Fibroblast of lung (primary cell): ENCODE data around the gene ZIK1. TPM values are rescaled to one million over a fixed set of nuclear protein-coding genes. Genes with fewer than 3 reads are reported as not detected.

Experiments
- DNase-seq, 2 donors: peaks; one replicate each; pipeline versions ENCODE4 v3.0.0 to v3.0.0-alpha.2; 2010; ENCODE audit warnings: low read depth in 2 of 2
- H2AFZ ChIP-seq: 2 replicates; pipeline ENCODE4 v1.5.1; 2012; ENCODE audit warnings: low read length, control low read depth, inconsistent platforms
- H3K27ac ChIP-seq: 2 replicates; pipeline ENCODE4 v1.5.1; 2011; ENCODE audit warnings: low read length, control low read depth; ENCODE audit not compliant: insufficient read depth
- H3K27me3 ChIP-seq: 2 replicates; pipeline ENCODE4 v1.5.1; 2011; ENCODE audit warnings: mild to moderate bottlenecking, low read length; ENCODE audit not compliant: control insufficient read depth, insufficient read depth
- H3K36me3 ChIP-seq: 2 replicates; pipeline ENCODE4 v1.5.1; 2011; ENCODE audit warnings: low read length; ENCODE audit not compliant: control insufficient read depth, insufficient read depth
- H3K4me1 ChIP-seq: 2 replicates; pipeline ENCODE4 v1.5.1; 2011; ENCODE audit warnings: low read length; ENCODE audit not compliant: control insufficient read depth, insufficient read depth; ENCODE audit errors: extremely low read depth
- H3K4me2 ChIP-seq: 2 replicates; pipeline ENCODE4 v1.5.1; 2011; ENCODE audit warnings: low read length, control low read depth; ENCODE audit not compliant: insufficient read depth; ENCODE audit errors: extremely low read depth
- H3K4me3 ChIP-seq, 4 experiments: fragments of 200-600 bp in 1 of 4; sonication (generic) in 1 of 4; replicated peaks in 1 of 4; 2 replicates each; pipeline ENCODE4 v1.5.1; 2011 to 2016; ENCODE audit warnings: low read length in 4 of 4, low read depth in 3 of 4, mild to moderate bottlenecking in 3 of 4, control low read depth in 2 of 4, inconsistent platforms in 1 of 4, mixed read lengths in 1 of 4; ENCODE audit not compliant: insufficient read depth in 1 of 4; ENCODE audit errors: control extremely low read depth in 1 of 4
- H3K79me2 ChIP-seq: 2 replicates; pipeline ENCODE4 v1.5.1; 2012; ENCODE audit warnings: mild to moderate bottlenecking, low read length, inconsistent platforms; ENCODE audit not compliant: control insufficient read depth, insufficient read depth
- H3K9ac ChIP-seq: 2 replicates; pipeline ENCODE4 v1.5.1; 2011; ENCODE audit warnings: mild to moderate bottlenecking, low read length, control low read depth; ENCODE audit not compliant: insufficient read depth
- H3K9me3 ChIP-seq: 2 replicates; pipeline ENCODE4 v1.5.1; 2012; ENCODE audit warnings: low read depth, low read length; ENCODE audit not compliant: control insufficient read depth, insufficient read depth
- H4K20me1 ChIP-seq: 2 replicates; pipeline ENCODE4 v1.5.1; 2011; ENCODE audit warnings: low read length; ENCODE audit not compliant: control insufficient read depth, insufficient read depth; ENCODE audit errors: extremely low read depth
- CTCF ChIP-seq, 2 donors: IDR thresholded peaks in 1 of 2; conservative IDR thresholded peaks in 1 of 2; 1 replicate in 1 of 2; 2 replicates in 1 of 2; pipeline ENCODE4 v1.5.1; 2011 to 2012; ENCODE audit warnings: low read length in 2 of 2, control low read depth in 1 of 2, inconsistent platforms in 1 of 2, low read depth in 1 of 2, mild to moderate bottlenecking in 1 of 2
- EZH2 ChIP-seq: IDR thresholded peaks from 2 replicates; pipeline ENCODE4 v1.5.1; 2012; ENCODE audit warnings: low read length, control low read depth, mild to moderate bottlenecking; ENCODE audit errors: missing control alignments
- polyA plus RNA-seq, 2 donors: library from polyadenylated mRNA; depleted of rRNA in 1 of 2; stranded (reverse) in 1 of 2; unstranded in 1 of 2; fragments of >200 nt; gene quantifications; 2 replicates each; pipeline ENCODE4 v1.2.1, GENCODE V29; 2011 to 2012; ENCODE audit warnings: missing spikeins in 1 of 2
- total RNA-seq: library from RNA; depleted of rRNA; stranded (reverse); fragments of >200 nt; gene quantifications from 2 replicates; pipeline ENCODE4 v1.2.1, GENCODE V29; 2014

Gene ZIK1
- total and polyA plus RNA-seq, 2 donors (not counting 1 experiment from before 2014, with no cell fraction given) = 3.9 to 7.1 TPM

GRCh38 chr19:57637379-57637778, 53.4 kb downstream of the ZIK1 start:
- no peak overlapping the region for H3K9ac ChIP-seq
- H3K36me3 ChIP-seq = peaks cover 17% of the 10 kb centered on the region
- no peak overlapping the region for H3K4me2 ChIP-seq
- H2AFZ ChIP-seq = no peak overlapping the region
- no peak for DNase-seq
- H3K9me3 ChIP-seq = peaks cover 9% of the 10 kb centered on the region
- no peaks in the 10 kb centered on the region for H3K4me1 ChIP-seq
- TF ChIP-seq EZH2 (no peak), CTCF (conservative IDR thresholded peaks at IDR 0.05 in 1 of 2, IDR thresholded peaks at IDR 0.05 in 1 of 2; ENCODE audit: low read depth in 1 of 2, low read length in 2 of 2) (no peak)
- H3K4me3 ChIP-seq = no peak overlapping the region
- H3K27me3 ChIP-seq = no peaks in the 10 kb centered on the region
- H4K20me1 ChIP-seq = no peaks in the 10 kb centered on the region
- no peak overlapping the region for H3K27ac ChIP-seq
- no peaks in the 10 kb centered on the region for H3K79me2 ChIP-seq

DNA sequence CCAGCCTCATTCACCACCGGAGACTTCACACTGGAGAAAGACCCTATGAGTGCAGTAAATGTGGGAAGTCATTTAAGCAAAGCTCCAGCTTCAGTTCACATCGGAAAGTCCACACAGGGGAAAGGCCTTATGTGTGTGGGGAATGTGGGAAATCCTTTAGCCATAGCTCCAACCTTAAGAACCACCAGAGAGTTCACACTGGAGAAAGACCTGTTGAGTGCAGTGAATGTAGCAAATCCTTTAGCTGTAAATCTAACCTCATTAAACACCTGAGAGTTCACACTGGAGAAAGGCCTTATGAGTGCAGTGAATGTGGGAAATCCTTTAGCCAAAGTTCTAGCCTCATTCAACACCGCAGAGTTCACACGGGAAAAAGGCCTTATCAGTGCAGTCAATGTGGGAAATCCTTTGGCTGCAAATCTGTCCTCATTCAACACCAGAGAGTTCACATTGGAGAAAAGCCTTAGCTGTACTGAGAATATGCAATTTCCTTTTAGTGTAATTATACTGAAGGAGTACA, 57.8 kb downstream of the ZIK1 start:
- H3K27me3 ChIP-seq = no peaks in the 10 kb centered on the region
- no peaks in the 10 kb centered on the region for H3K4me1 ChIP-seq
- peak in 1 of 2 donors; percentile 8 for DNase-seq
- peaks cover 15% of the 10 kb centered on the region for H3K36me3 ChIP-seq
- H3K9ac ChIP-seq = no peak overlapping the region
- no peak for TF ChIP-seq CTCF (conservative IDR thresholded peaks at IDR 0.05 in 1 of 2, IDR thresholded peaks at IDR 0.05 in 1 of 2; ENCODE audit: low read depth in 1 of 2, low read length in 2 of 2)
- TF ChIP-seq EZH2 = no peak
- H3K27ac ChIP-seq = no peak overlapping the region
- peaks cover 10% of the 10 kb centered on the region for H3K9me3 ChIP-seq
- no peaks in the 10 kb centered on the region for H3K79me2 ChIP-seq
- no peak overlapping the region for H3K4me3 ChIP-seq
- H4K20me1 ChIP-seq = no peaks in the 10 kb centered on the region
- no peak overlapping the region for H2AFZ ChIP-seq
- H3K4me2 ChIP-seq = no peak overlapping the region

GRCh38 chr19:57642396-57643046, 58.6 kb downstream of the ZIK1 start:
- no peak overlapping the region for H3K27ac ChIP-seq
- H3K27me3 ChIP-seq = no peaks in the 10 kb centered on the region
- H2AFZ ChIP-seq = no peak overlapping the region
- H3K9ac ChIP-seq = no peak overlapping the region
- peaks cover 15% of the 10 kb centered on the region for H3K36me3 ChIP-seq
- no peak overlapping the region for H3K4me3 ChIP-seq
- H4K20me1 ChIP-seq = no peaks in the 10 kb centered on the region
- no peak for TF ChIP-seq CTCF (conservative IDR thresholded peaks at IDR 0.05 in 1 of 2, IDR thresholded peaks at IDR 0.05 in 1 of 2; ENCODE audit: low read depth in 1 of 2, low read length in 2 of 2)
- no peak for TF ChIP-seq EZH2
- no peak for DNase-seq
- no peak overlapping the region for H3K4me2 ChIP-seq
- no peaks in the 10 kb centered on the region for H3K4me1 ChIP-seq
- H3K79me2 ChIP-seq = no peaks in the 10 kb centered on the region
- H3K9me3 ChIP-seq = peaks cover 10% of the 10 kb centered on the region

Other genes starting within 250 kb of the ZIK1 start
- gene ZNF304, start 232.9 kb upstream of the ZIK1 start, total RNA-seq = 11.6 and 13.7 TPM in 2 replicates
- 6.2 and 7.3 TPM in 2 replicates for gene ZNF304, start 232.9 kb upstream of the ZIK1 start, polyA plus RNA-seq
- 9.8 and 13.4 TPM in 2 replicates for gene TRAPPC2B, start 220.6 kb upstream of the ZIK1 start, total RNA-seq
- gene TRAPPC2B, start 220.6 kb upstream of the ZIK1 start, polyA plus RNA-seq = 14.0 and 16.5 TPM in 2 replicates
- 4.6 and 6.1 TPM in 2 replicates for gene ZNF547, start 220.6 kb upstream of the ZIK1 start, total RNA-seq
- 1.8 and 2.7 TPM in 2 replicates for gene ZNF547, start 220.6 kb upstream of the ZIK1 start, polyA plus RNA-seq
- gene ZNF548, start 194.3 kb upstream of the ZIK1 start, total RNA-seq = 21.1 and 23.9 TPM in 2 replicates
- gene ZNF548, start 194.3 kb upstream of the ZIK1 start, polyA plus RNA-seq = 8.8 and 12.0 TPM in 2 replicates
- 12.3 and 15.2 TPM in 2 replicates for gene ZNF17, start 173.0 kb upstream of the ZIK1 start, total RNA-seq
- 5.2 and 6.8 TPM in 2 replicates for gene ZNF17, start 173.0 kb upstream of the ZIK1 start, polyA plus RNA-seq
- 10.4 and 11.0 TPM in 2 replicates for gene ZNF749, start 148.8 kb upstream of the ZIK1 start, total RNA-seq
- gene ZNF749, start 148.8 kb upstream of the ZIK1 start, polyA plus RNA-seq = 4.7 and 5.4 TPM in 2 replicates
- 0.26 and 0.50 TPM in 2 replicates for gene VN1R1, start 127.0 kb upstream of the ZIK1 start, total RNA-seq
- gene VN1R1, start 127.0 kb upstream of the ZIK1 start, polyA plus RNA-seq = 0.17 and 0.26 TPM in 2 replicates
- 16.9 and 29.7 TPM in 2 replicates for gene ZNF772, start 106.6 kb upstream of the ZIK1 start, total RNA-seq
- gene ZNF772, start 106.6 kb upstream of the ZIK1 start, polyA plus RNA-seq = 6.0 and 7.5 TPM in 2 replicates
- 13.6 and 20.3 TPM in 2 replicates for gene ZNF419, start 96.4 kb upstream of the ZIK1 start, total RNA-seq
- 4.6 and 8.9 TPM in 2 replicates for gene ZNF419, start 96.4 kb upstream of the ZIK1 start, polyA plus RNA-seq
- gene ZNF773, start 84.2 kb upstream of the ZIK1 start, total RNA-seq = 20.8 and 39.8 TPM in 2 replicates
- 6.8 and 9.4 TPM in 2 replicates for gene ZNF773, start 84.2 kb upstream of the ZIK1 start, polyA plus RNA-seq
- 6.7 and 7.8 TPM in 2 replicates for gene ZNF549, start 56.8 kb upstream of the ZIK1 start, total RNA-seq
- gene ZNF549, start 56.8 kb upstream of the ZIK1 start, polyA plus RNA-seq = 3.9 and 4.8 TPM in 2 replicates
- 6.9 and 8.6 TPM in 2 replicates for gene ZNF550, start 24.3 kb upstream of the ZIK1 start, total RNA-seq
- gene ZNF550, start 24.3 kb upstream of the ZIK1 start, polyA plus RNA-seq = 4.2 and 5.7 TPM in 2 replicates
- 6.9 and 9.2 TPM in 2 replicates for gene ZNF416, start 5.2 kb upstream of the ZIK1 start, total RNA-seq
- gene ZNF416, start 5.2 kb upstream of the ZIK1 start, polyA plus RNA-seq = 3.9 and 4.5 TPM in 2 replicates
- 2.5 and 2.8 TPM in 2 replicates for gene ZNF530, start 15.7 kb downstream of the ZIK1 start, total RNA-seq
- gene ZNF530, start 15.7 kb downstream of the ZIK1 start, polyA plus RNA-seq = 1.6 and 2.5 TPM in 2 replicates
- 22.9 and 30.6 TPM in 2 replicates for gene ZNF134, start 30.1 kb downstream of the ZIK1 start, total RNA-seq
- gene ZNF134, start 30.1 kb downstream of the ZIK1 start, polyA plus RNA-seq = 9.2 and 11.7 TPM in 2 replicates
- gene ZNF211, start 49.0 kb downstream of the ZIK1 start, total RNA-seq = 11.6 and 16.8 TPM in 2 replicates
- 5.3 and 9.1 TPM in 2 replicates for gene ZNF211, start 49.0 kb downstream of the ZIK1 start, polyA plus RNA-seq
- gene ZSCAN4, start 84.8 kb downstream of the ZIK1 start, total RNA-seq = not detected in 2 replicates
- not detected in 2 replicates for gene ZSCAN4, start 84.8 kb downstream of the ZIK1 start, polyA plus RNA-seq
- 4.8 and 4.9 TPM in 2 replicates for gene ZNF551, start 97.8 kb downstream of the ZIK1 start, total RNA-seq
- 3.7 and 4.8 TPM in 2 replicates for gene ZNF551, start 97.8 kb downstream of the ZIK1 start, polyA plus RNA-seq
- gene ZNF154, start 125.1 kb downstream of the ZIK1 start, total RNA-seq = 3.3 and 6.3 TPM in 2 replicates
- 1.8 and 2.7 TPM in 2 replicates for gene ZNF154, start 125.1 kb downstream of the ZIK1 start, polyA plus RNA-seq
- 10.5 and 16.8 TPM in 2 replicates for gene ZNF671, start 143.5 kb downstream of the ZIK1 start, total RNA-seq
- 3.4 and 5.2 TPM in 2 replicates for gene ZNF671, start 143.5 kb downstream of the ZIK1 start, polyA plus RNA-seq
- gene ZNF776, start 162.7 kb downstream of the ZIK1 start, total RNA-seq = 10.3 and 20.0 TPM in 2 replicates
- 5.7 and 7.8 TPM in 2 replicates for gene ZNF776, start 162.7 kb downstream of the ZIK1 start, polyA plus RNA-seq
- 14.9 and 16.8 TPM in 2 replicates for gene ZNF586, start 185.5 kb downstream of the ZIK1 start, total RNA-seq
- 5.9 and 6.1 TPM in 2 replicates for gene ZNF586, start 185.5 kb downstream of the ZIK1 start, polyA plus RNA-seq
- gene ZNF552, start 230.8 kb downstream of the ZIK1 start, total RNA-seq = 3.8 and 3.9 TPM in 2 replicates
- gene ZNF552, start 230.8 kb downstream of the ZIK1 start, polyA plus RNA-seq = 1.5 and 1.9 TPM in 2 replicates
- 12.1 and 12.4 TPM in 2 replicates for gene ZNF587B, start 246.2 kb downstream of the ZIK1 start, total RNA-seq
- 4.9 and 6.5 TPM in 2 replicates for gene ZNF587B, start 246.2 kb downstream of the ZIK1 start, polyA plus RNA-seq